ENCODE results near the gene TOMM7. TPM values are rescaled to one million over a fixed set of nuclear protein-coding genes. Genes with fewer than 3 reads are reported as not detected.
"Not testable (repeated sequence)": the region's sequence is repeated elsewhere in the genome, so short reads cannot be mapped to it uniquely, and the experiment has no call there.

The TOMM7 gene
- total RNA-seq, 1 donor from 2014 or later, result 83.0 TPM

DNA sequence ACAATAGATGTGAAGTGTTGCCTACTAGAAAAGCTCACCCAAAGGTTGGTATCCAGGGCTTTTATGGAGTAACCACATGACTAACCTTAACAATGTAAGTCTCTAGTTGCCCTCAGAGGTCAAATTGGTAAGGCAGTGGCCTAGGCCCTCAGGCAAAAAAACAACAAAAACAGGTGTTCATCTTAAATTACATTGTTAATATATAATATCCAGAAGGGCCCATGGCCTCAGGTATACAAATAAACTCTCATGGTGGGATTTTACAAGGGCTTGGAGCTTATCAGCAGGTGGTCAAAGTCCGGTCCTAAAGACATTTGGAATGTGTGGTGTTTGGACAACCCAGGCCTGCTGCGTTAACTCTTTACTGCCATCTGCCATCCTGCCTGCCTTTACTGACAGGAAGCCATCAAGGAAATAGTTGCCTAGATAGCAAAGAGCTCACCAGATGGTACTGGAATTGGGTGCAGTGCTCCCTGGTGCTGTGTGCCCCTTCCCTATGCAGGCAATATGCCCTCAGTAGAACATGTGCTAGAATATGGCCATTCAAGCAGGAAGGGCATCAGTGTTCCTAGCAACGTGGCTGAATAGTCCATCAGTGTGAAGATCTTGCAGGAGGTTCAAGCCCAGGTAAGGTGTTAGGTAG is 36.2 kb downstream of the TOMM7 start:
- TF ChIP-seq, protein P1, sequence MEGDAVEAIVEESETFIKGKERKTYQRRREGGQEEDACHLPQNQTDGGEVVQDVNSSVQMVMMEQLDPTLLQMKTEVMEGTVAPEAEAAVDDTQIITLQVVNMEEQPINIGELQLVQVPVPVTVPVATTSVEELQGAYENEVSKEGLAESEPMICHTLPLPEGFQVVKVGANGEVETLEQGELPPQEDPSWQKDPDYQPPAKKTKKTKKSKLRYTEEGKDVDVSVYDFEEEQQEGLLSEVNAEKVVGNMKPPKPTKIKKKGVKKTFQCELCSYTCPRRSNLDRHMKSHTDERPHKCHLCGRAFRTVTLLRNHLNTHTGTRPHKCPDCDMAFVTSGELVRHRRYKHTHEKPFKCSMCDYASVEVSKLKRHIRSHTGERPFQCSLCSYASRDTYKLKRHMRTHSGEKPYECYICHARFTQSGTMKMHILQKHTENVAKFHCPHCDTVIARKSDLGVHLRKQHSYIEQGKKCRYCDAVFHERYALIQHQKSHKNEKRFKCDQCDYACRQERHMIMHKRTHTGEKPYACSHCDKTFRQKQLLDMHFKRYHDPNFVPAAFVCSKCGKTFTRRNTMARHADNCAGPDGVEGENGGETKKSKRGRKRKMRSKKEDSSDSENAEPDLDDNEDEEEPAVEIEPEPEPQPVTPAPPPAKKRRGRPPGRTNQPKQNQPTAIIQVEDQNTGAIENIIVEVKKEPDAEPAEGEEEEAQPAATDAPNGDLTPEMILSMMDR (conservative IDR thresholded peaks at IDR 0.05; ENCODE audit: low read depth, low read length), result no peak
- no peak overlapping the region for H3K4me3 ChIP-seq (ENCODE audit: low read depth, low read length)
- DNase-seq (ENCODE audit: low read depth), result no peak

- DNase-seq (ENCODE audit: low read depth), result no peak
- TF ChIP-seq, protein P1 (conservative IDR thresholded peaks at IDR 0.05; ENCODE audit: low read depth, low read length), result no peak
- no peak overlapping the region for H3K4me3 ChIP-seq (ENCODE audit: low read depth, low read length)
Measured at GRCh38 chr7:22784346-22784745, 38.3 kb downstream of the TOMM7 start.

- H3K4me3 ChIP-seq (ENCODE audit: low read depth, low read length), result no peak overlapping the region
- TF ChIP-seq, protein P1 (conservative IDR thresholded peaks at IDR 0.05; ENCODE audit: low read depth, low read length), result no peak
Measured at GRCh38 chr7:22783421-22783820, 39.2 kb downstream of the TOMM7 start.

GRCh38 chr7:22782616-22783232 is 39.9 kb downstream of the TOMM7 start:
- TF ChIP-seq, protein P1 (conservative IDR thresholded peaks at IDR 0.05; ENCODE audit: low read depth, low read length), result peak; percentile 97
- peak; percentile 7 for DNase-seq (ENCODE audit: low read depth)
- H3K4me3 ChIP-seq (ENCODE audit: low read depth, low read length), result no peak overlapping the region

More at GRCh38 chr7:22783421-22783820, 39.2 kb downstream of the TOMM7 start:
- DNase-seq (ENCODE audit: low read depth), result no peak

DNA sequence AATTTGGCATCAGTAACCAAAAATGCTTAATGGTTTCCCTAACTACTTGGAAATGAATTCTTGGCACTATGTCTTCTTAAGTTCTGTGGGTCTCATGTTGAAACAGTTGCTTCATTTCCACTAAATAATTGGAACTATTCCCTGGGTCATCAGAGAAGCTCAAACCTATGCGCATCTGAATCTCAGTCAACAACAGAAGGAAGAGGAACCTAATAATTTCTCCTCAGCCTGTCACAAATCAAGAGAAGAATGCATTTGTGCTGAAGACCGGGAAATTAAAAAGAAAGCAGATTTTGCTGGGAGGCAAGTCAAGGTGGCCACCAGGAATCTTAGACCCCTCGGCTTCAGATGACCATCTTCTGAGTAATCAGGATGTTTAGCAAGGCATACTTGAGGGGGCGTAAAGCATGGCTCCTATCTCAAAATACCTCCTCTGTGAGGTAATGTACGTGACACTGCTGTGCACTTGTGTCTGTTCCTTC is 41.4 kb downstream of the TOMM7 start:
- peak; percentile 1 for DNase-seq (ENCODE audit: low read depth)
- H3K4me3 ChIP-seq (ENCODE audit: low read depth, low read length), result no peak overlapping the region

GRCh38 chr7:22779730-22780323 is 42.8 kb downstream of the TOMM7 start:
- DNase-seq (ENCODE audit: low read depth); H3K4me3 ChIP-seq (ENCODE audit: low read depth, low read length): not testable (repeated sequence)

More for the DNA sequence above, 41.4 kb downstream of the TOMM7 start:
- TF ChIP-seq, protein P1 (conservative IDR thresholded peaks at IDR 0.05; ENCODE audit: low read depth, low read length), result no peak

DNA sequence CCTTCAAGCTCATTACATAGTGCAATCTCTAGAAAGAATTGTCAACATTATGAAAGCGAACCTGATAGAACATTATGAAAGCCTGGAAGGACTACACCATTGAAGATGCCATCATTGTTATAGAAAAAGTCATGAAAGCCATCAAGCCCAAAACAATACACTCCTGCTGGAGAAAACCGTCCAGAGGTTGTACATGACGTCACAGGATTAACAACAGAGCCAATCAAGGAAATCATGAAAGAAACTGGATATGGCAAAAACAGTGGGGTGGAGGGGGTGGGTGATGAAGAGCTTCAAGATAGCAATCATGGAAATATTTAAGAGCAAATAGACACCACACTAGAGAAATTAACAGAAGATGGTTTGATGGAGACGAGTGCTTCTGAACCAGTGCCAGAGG is 45.7 kb downstream of the TOMM7 start:
- TF ChIP-seq, protein P1 (conservative IDR thresholded peaks at IDR 0.05; ENCODE audit: low read depth, low read length), result no peak
- H3K4me3 ChIP-seq (ENCODE audit: low read depth, low read length), result no peak overlapping the region
- DNase-seq (ENCODE audit: low read depth), result no peak
